MM.1S (cell line): Measurements from ENCODE around the gene DOK6.

Source experiments
- DNase-seq: peaks from one replicate; pipeline ENCODE4 v3.0.0-alpha.2; 2015
- H2AFZ ChIP-seq: fragments of 300-600 bp; sonication (generic); 2 replicates; pipeline ENCODE4 v1.6.0; 2016; ENCODE audit warnings: antibody characterized with exemption, low read length
- H3F3A ChIP-seq: fragments of 300-600 bp; sonication (generic); 2 replicates; pipeline ENCODE4 v1.6.1; 2016; ENCODE audit warnings: mild to moderate bottlenecking, antibody characterized with exemption, low read length, moderate library complexity, mixed read lengths; ENCODE audit not compliant: insufficient read depth
- H3K27ac ChIP-seq: fragments of 300-600 bp; sonication (generic); 2 replicates; pipeline ENCODE4 v1.5.1; 2016; ENCODE audit warnings: mild to moderate bottlenecking, low read length
- H3K27me3 ChIP-seq: fragments of 300-600 bp; sonication (generic); replicated peaks from 2 replicates; pipeline ENCODE4 v1.6.0; 2016; ENCODE audit warnings: low read length; ENCODE audit not compliant: insufficient read depth
- H3K36me3 ChIP-seq: fragments of 300-600 bp; sonication (generic); replicated peaks from 2 replicates; pipeline ENCODE4 v1.6.1; 2016; ENCODE audit warnings: mild to moderate bottlenecking, low read length, mixed read lengths; ENCODE audit not compliant: insufficient read depth
- H3K4me1 ChIP-seq: fragments of 300-600 bp; sonication (generic); 2 replicates; pipeline ENCODE4 v1.6.1; 2016; ENCODE audit warnings: low read length, mixed read lengths
- H3K4me2 ChIP-seq: fragments of 300-600 bp; sonication (generic); 2 replicates; pipeline ENCODE4 v1.6.0; 2016; ENCODE audit warnings: low read depth, low read length
- H3K4me3 ChIP-seq: fragments of 300-600 bp; sonication (generic); 2 replicates; pipeline ENCODE4 v1.5.1; 2016; ENCODE audit warnings: low read length, mixed read lengths
- H3K79me2 ChIP-seq: fragments of 300-600 bp; sonication (generic); 2 replicates; pipeline ENCODE4 v1.6.1; 2016; ENCODE audit warnings: mixed run types, low read length, mixed read lengths
- H3K9ac ChIP-seq: fragments of 300-600 bp; sonication (generic); 2 replicates; pipeline ENCODE4 v1.6.1; 2016; ENCODE audit warnings: low read length, mixed read lengths
- H3K9me2 ChIP-seq: fragments of 300-600 bp; sonication (generic); replicated peaks from 2 replicates; pipeline ENCODE4 v1.6.1; 2016; ENCODE audit warnings: mild to moderate bottlenecking, low read length, mixed read lengths; ENCODE audit not compliant: insufficient read depth
- H3K9me3 ChIP-seq: fragments of 300-600 bp; sonication (generic); replicated peaks from 2 replicates; pipeline ENCODE4 v1.6.1; 2016; ENCODE audit warnings: mild to moderate bottlenecking, low read length, mixed read lengths; ENCODE audit not compliant: insufficient read depth
- H4K20me1 ChIP-seq: fragments of 300-600 bp; sonication (generic); 2 replicates; pipeline ENCODE4 v1.6.1; 2016; ENCODE audit warnings: mild to moderate bottlenecking, low read length, moderate library complexity, mixed read lengths; ENCODE audit not compliant: insufficient read depth
- EZH2 ChIP-seq: fragments of 300-600 bp; sonication (generic); optimal IDR thresholded peaks from 2 replicates; pipeline ENCODE3; 2017; ENCODE audit warnings: low read depth, mild to moderate bottlenecking, antibody characterized with exemption, low read length, mixed read lengths
- EZH2phosphoT487 ChIP-seq: fragments of 300-600 bp; sonication (generic); IDR thresholded peaks from 2 replicates; pipeline ENCODE4 v1.6.1; 2018; ENCODE audit warnings: antibody characterized with exemption, low read length
- TF ChIP-seq, protein P1 (sequence below): fragments of 300-600 bp; sonication (generic); IDR thresholded peaks from 2 replicates; pipeline ENCODE4 v1.5.1; 2016; ENCODE audit warnings: antibody characterized with exemption, low read length, mixed read lengths

Gene DOK6

GRCh38 chr18:69757733-69758132 lies 357.0 kb downstream of the DOK6 start:
- no peak overlapping the region for H3K9ac ChIP-seq
- TF ChIP-seq EZH2phosphoT487 (no peak), EZH2 (no peak)
- TF ChIP-seq, protein P1, sequence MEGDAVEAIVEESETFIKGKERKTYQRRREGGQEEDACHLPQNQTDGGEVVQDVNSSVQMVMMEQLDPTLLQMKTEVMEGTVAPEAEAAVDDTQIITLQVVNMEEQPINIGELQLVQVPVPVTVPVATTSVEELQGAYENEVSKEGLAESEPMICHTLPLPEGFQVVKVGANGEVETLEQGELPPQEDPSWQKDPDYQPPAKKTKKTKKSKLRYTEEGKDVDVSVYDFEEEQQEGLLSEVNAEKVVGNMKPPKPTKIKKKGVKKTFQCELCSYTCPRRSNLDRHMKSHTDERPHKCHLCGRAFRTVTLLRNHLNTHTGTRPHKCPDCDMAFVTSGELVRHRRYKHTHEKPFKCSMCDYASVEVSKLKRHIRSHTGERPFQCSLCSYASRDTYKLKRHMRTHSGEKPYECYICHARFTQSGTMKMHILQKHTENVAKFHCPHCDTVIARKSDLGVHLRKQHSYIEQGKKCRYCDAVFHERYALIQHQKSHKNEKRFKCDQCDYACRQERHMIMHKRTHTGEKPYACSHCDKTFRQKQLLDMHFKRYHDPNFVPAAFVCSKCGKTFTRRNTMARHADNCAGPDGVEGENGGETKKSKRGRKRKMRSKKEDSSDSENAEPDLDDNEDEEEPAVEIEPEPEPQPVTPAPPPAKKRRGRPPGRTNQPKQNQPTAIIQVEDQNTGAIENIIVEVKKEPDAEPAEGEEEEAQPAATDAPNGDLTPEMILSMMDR: no peak
- no peaks in the 10 kb centered on the region for H3K79me2 ChIP-seq
- no peaks in the 10 kb centered on the region for H4K20me1 ChIP-seq
- H3K4me2 ChIP-seq: no peak overlapping the region
- no peaks in the 10 kb centered on the region for H3K36me3 ChIP-seq
- H3F3A ChIP-seq: no peaks in the 10 kb centered on the region
- H2AFZ ChIP-seq: no peak overlapping the region
- no peak overlapping the region for H3K4me3 ChIP-seq
- no peaks in the 10 kb centered on the region for H3K9me3 ChIP-seq
- H3K27ac ChIP-seq: no peak overlapping the region
- DNase-seq: no peak
- H3K27me3 ChIP-seq: no peaks in the 10 kb centered on the region
- H3K4me1 ChIP-seq: no peaks in the 10 kb centered on the region
- H3K9me2 ChIP-seq: no peaks in the 10 kb centered on the region

DNA sequence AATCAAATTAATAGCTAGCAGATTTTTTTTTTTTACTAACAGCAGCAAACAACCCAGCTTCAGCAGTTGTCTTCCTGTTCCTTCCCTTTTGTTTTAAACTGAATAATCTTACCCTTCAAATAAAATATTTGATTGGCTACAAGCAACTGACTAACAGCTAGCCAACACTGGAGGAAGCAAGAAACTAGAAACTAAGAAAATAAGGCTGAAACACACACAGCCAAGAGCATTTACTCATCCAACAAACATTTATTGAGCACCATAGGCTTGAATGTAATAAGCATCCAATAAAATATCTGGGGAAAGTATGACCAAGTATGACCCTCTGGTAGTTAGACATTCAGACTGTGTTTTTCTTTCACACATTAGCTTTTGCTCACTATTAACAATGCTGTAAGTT lies 357.8 kb downstream of the DOK6 start:
- no peak overlapping the region for H3K27ac ChIP-seq
- H3K9me3 ChIP-seq: no peaks in the 10 kb centered on the region
- no peak for DNase-seq
- no peaks in the 10 kb centered on the region for H3F3A ChIP-seq
- H3K9me2 ChIP-seq: no peaks in the 10 kb centered on the region
- no peaks in the 10 kb centered on the region for H3K36me3 ChIP-seq
- no peaks in the 10 kb centered on the region for H3K79me2 ChIP-seq
- no peak overlapping the region for H2AFZ ChIP-seq
- no peaks in the 10 kb centered on the region for H3K27me3 ChIP-seq
- no peak overlapping the region for H3K9ac ChIP-seq
- no peaks in the 10 kb centered on the region for H4K20me1 ChIP-seq
- H3K4me1 ChIP-seq: no peaks in the 10 kb centered on the region
- no peak overlapping the region for H3K4me2 ChIP-seq
- no peak for TF ChIP-seq EZH2
- TF ChIP-seq, protein P1: no peak
- TF ChIP-seq EZH2phosphoT487: no peak
- H3K4me3 ChIP-seq: no peak overlapping the region

- H3K9me2 ChIP-seq: no peaks in the 10 kb centered on the region
- TF ChIP-seq EZH2phosphoT487: no peak
- TF ChIP-seq EZH2: no peak
- TF ChIP-seq, protein P1: no peak
- H3K27ac ChIP-seq: no peak overlapping the region
- no peak for DNase-seq
- H4K20me1 ChIP-seq: no peaks in the 10 kb centered on the region
- no peaks in the 10 kb centered on the region for H3K9me3 ChIP-seq
- H3K79me2 ChIP-seq: no peaks in the 10 kb centered on the region
- H3K27me3 ChIP-seq: no peaks in the 10 kb centered on the region
- H3K36me3 ChIP-seq: no peaks in the 10 kb centered on the region
- H3F3A ChIP-seq: no peaks in the 10 kb centered on the region
- no peak overlapping the region for H3K4me3 ChIP-seq
- no peaks in the 10 kb centered on the region for H3K4me1 ChIP-seq
- H3K4me2 ChIP-seq: no peak overlapping the region
- no peak overlapping the region for H3K9ac ChIP-seq
- no peak overlapping the region for H2AFZ ChIP-seq
Observed at GRCh38 chr18:69759046-69759445, 358.4 kb downstream of the DOK6 start.

DNA sequence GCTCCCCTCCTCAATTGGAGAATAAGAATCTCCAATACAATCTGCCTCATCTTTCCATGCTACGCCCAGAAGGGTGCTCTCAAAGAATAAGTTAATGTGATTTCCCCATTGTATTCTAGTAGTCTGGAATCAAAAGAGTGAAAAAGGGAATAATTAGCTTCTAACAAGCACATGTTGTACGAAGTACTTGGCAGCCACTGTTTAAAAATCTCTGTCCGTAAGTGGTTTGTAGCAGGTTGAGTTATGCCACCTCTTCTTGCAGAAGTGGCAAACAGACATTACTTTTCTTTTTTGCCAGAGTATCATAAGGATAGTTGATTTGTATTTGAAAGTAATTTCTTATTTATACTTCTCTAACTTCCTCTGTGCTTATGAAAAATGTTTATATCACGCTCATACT lies 362.3 kb downstream of the DOK6 start:
- Histone ChIP-seq H4K20me1 (no peaks in the 10 kb centered on the region), H2AFZ (no peak overlapping the region), H3K79me2 (no peaks in the 10 kb centered on the region), H3K9ac (no peak overlapping the region), H3K27ac (no peak overlapping the region), H3K36me3 (no peaks in the 10 kb centered on the region), H3F3A (no peaks in the 10 kb centered on the region), H3K4me3 (no peak overlapping the region), H3K27me3 (no peaks in the 10 kb centered on the region), H3K4me1 (no peaks in the 10 kb centered on the region), H3K9me3 (no peaks in the 10 kb centered on the region), H3K9me2 (no peaks in the 10 kb centered on the region), H3K4me2 (no peak overlapping the region)
- TF ChIP-seq EZH2 (no peak), EZH2phosphoT487 (no peak)
- TF ChIP-seq, protein P1: no peak
- no peak for DNase-seq
